PFSK-1 (cell line): ENCODE measurements around the gene NDUFA12.

Experiments used
- FOXP2 ChIP-seq: optimal IDR thresholded peaks from 2 replicates; pipeline ENCODE3; 2011; ENCODE audit warnings: borderline replicate concordance, control low read depth, inconsistent platforms; ENCODE audit not compliant: insufficient read depth; ENCODE audit errors: extremely low read length, extremely low read depth
- POLR2AphosphoS5 ChIP-seq: IDR thresholded peaks from 2 replicates; pipeline ENCODE4 v1.6.1; 2012; ENCODE audit warnings: low read depth, mild to moderate bottlenecking, control low read depth, low read length, moderate library complexity
- REST ChIP-seq, 2 experiments: IDR thresholded peaks; 2 replicates each; pipeline versions ENCODE4 v1.6.1 to v1.8.0; 2011 to 2012; ENCODE audit warnings: low read depth in 2 of 2, low read length in 2 of 2, control low read depth in 1 of 2, inconsistent platforms in 1 of 2, mild to moderate bottlenecking in 1 of 2, moderate library complexity in 1 of 2; ENCODE audit not compliant: insufficient read depth in 1 of 2
- SIN3A ChIP-seq: IDR thresholded peaks from 2 replicates; pipeline ENCODE4 v1.6.1; 2012; ENCODE audit warnings: mild to moderate bottlenecking, low read length, moderate library complexity, borderline replicate concordance; ENCODE audit not compliant: insufficient read depth
- TAF1 ChIP-seq: IDR thresholded peaks from 2 replicates; pipeline ENCODE4 v1.6.1; 2012; ENCODE audit warnings: low read length, control low read depth, borderline replicate concordance; ENCODE audit not compliant: insufficient read depth

Gene NDUFA12

GRCh38 chr12:94973221-94973620 lies 30.3 kb downstream of the NDUFA12 start:
- no peak for TF ChIP-seq REST (IDR thresholded peaks at IDR 0.05; ENCODE audit: insufficient read depth in 1 of 2, low read depth in 2 of 2, low read length in 2 of 2)
- TF ChIP-seq FOXP2: no peak

GRCh38 chr12:94972795-94973194 lies 30.7 kb downstream of the NDUFA12 start:
- no peak for TF ChIP-seq FOXP2
- no peak for TF ChIP-seq SIN3A
- TF ChIP-seq POLR2AphosphoS5: no peak
- TF ChIP-seq REST (IDR thresholded peaks at IDR 0.05; ENCODE audit: insufficient read depth in 1 of 2, low read depth in 2 of 2, low read length in 2 of 2): no peak
- TF ChIP-seq TAF1: no peak

- no peak for TF ChIP-seq FOXP2
- TF ChIP-seq REST (IDR thresholded peaks at IDR 0.05; ENCODE audit: insufficient read depth in 1 of 2, low read depth in 2 of 2, low read length in 2 of 2): no peak
- no peak for TF ChIP-seq TAF1
- no peak for TF ChIP-seq SIN3A
- TF ChIP-seq POLR2AphosphoS5: no peak
Measured at GRCh38 chr12:94971923-94972322, 31.6 kb downstream of the NDUFA12 start.

GRCh38 chr12:94970560-94970959 lies 32.9 kb downstream of the NDUFA12 start:
- TF ChIP-seq TAF1 (no peak), FOXP2 (no peak), REST (IDR thresholded peaks at IDR 0.05; ENCODE audit: insufficient read depth in 1 of 2, low read depth in 2 of 2, low read length in 2 of 2) (no peak), SIN3A (no peak), POLR2AphosphoS5 (no peak)

- TF ChIP-seq REST (IDR thresholded peaks at IDR 0.05; ENCODE audit: insufficient read depth in 1 of 2, low read depth in 2 of 2, low read length in 2 of 2) (no peak), POLR2AphosphoS5 (no peak), TAF1 (no peak), SIN3A (no peak), FOXP2 (no peak)
Measured at GRCh38 chr12:94969424-94969823, 34.1 kb downstream of the NDUFA12 start.
